NCI-H526 treated with DMSO at 0.1 percent for 48 hours (cell line): ENCODE results near the gene CACNB1.

Experiments
- DNase-seq: peaks from one replicate; lab custom pipeline; 2025; lab: John Stamatoyannopoulos, UW

Gene CACNB1

DNA sequence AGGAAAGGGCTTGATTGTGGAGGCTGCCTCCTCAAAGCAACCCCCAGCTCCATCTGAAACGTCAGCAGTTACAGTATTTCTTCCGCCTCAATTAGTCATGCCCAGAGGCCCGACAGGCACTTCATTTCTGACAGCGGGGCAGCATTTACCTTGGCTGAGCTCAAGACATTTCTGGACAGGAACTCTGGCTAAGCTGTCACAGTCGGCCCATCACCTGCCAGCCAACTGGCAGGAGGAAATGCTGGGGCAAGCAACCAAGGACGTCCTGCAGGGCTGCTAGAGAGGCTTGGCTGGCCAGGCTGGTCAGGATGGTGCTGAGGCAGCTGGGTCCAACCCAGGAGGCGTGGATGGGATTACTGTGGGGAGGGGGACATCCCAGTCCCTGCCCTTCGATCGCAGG lies 73.8 kb downstream of the CACNB1 start:
- DNase-seq = no peak
